Hepatic stellate cell (primary cell): Measurements from ENCODE around the gene PRKN.

Source experiments
- DNase-seq: peaks from one replicate; pipeline ENCODE4 v3.0.0; 2011; ENCODE audit warnings: low spot score

The PRKN gene

DNA sequence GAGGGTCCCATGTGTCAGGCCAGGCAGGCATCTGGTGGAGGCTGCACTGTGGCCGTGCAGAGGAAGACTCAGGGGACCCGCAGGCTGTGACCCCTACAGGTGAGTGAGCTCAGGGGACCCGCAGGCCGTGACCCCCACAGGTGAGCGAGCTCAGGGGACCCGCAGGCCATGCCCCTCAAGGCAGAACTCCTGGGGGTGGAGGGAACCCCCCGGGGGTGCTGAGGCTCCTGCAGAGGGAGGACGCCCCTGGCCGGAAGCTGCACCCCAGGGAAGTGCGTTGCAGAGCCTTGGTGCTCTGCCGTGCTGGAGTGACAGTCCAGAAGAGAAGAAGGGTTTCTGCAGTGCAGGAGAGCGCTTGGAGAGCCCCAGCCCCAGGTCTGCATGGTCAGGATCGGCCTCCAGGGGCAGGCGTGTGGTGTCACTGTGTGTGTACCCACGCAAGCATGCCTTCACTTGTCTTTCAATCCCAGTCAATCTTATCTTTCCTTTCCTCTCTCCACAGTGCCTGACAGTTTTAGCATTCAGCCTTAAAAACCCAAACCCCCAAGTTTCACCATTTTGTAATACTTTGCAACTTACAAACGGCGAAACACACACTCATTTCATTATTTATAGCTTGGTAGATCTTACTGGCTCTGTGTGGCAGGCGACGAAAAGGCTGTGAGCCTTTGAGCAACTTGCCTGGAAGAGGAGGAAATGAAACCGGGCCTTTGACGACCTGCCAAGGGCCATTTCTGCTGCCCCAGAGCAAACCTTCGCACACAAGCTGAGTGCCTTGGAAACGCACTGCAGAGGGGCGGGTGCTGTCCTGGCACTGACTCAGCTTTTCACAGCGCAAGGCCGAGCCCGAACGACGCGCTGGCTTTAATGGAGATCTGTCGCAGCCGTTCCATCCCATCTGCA, 1352.3 kb downstream of the PRKN start:
- DNase-seq: peak; percentile 64

GRCh38 chr6:161373905-161374451, 1353.6 kb downstream of the PRKN start:
- peak; percentile 69 for DNase-seq

- DNase-seq: no peak
Measured at GRCh38 chr6:161372422-161372793, 1355.2 kb downstream of the PRKN start.

DNA sequence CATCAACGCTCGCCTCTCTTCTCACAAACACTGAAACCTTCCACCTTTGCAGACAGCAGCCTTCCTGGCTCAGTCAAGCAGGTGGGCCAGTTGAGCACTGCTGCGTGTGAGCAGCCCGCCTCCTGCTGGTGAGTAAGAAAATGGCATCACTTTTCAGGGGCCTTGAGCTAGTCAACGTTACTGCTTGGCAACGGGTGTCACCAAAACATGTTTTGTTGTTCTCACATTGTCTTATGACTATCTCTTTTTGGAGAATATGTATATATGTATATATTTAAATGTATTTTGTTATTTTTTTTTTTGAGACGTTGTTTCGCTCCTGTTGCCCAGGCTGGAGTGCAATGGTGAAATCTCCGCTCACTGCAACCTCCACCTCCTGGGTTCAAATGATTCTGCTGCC, 1356.7 kb downstream of the PRKN start:
- DNase-seq: peak; percentile 62

GRCh38 chr6:161369339-161369738, 1358.2 kb downstream of the PRKN start:
- no peak for DNase-seq

DNA sequence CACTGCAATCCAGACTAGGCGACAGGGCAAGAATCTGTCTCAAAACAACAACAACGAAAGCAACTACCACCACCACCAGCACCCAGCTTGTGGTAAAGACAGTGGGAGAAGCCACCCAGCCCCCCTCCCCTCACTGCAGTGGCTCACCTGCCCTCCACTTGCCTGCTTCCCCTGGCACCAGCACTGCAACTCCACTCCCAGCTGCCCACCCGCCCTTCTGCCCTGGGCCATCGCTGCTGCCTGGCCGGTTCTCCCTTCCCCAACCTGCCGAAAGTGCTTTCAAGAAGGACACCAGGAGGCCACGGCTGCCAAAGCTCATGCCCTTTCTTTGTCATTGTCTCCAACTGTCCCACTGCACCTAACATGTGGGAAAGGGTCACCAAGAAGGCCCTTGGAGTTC, 1359.1 kb downstream of the PRKN start:
- DNase-seq: no peak

DNA sequence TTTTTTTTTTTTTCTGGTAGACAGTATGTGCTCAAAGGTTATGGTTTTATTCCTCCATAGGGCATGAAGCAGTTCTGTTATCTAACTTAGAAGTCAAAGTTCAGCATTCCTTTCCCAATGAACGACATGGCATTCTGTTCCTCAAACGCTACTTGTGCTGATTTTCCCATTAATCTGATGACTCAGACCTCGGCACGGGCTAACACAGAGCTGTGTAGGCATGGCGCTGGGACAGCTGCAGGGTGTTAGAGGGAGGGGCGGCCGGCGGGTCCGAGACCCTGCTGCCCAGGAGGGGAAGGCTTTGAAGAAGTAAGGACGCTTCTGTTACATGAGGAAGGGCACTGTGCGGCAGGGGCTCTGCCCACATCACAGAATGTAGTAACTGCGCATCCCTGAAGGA, 1360.1 kb downstream of the PRKN start:
- DNase-seq: no peak

- DNase-seq: no peak
Measured at GRCh38 chr6:161366301-161366923, 1361.2 kb downstream of the PRKN start.

DNA sequence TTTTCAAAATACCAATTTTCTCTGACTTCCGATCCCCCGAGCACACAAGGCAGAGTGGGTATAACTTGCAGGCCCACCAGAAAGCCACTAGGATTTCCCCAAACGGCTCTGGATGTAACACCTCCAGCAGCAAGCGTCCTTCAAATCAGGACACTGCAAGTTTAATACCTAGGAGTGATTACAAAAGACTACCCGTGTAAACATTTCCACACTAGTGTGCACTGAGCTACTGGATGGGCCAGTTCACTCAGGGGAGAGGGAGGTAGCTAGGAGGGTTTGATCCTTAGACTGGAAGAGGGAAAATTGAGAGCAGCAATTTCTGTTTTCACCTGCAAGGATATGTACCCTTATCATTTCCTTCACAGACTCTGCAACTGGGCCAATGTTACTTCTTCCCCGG, 1361.9 kb downstream of the PRKN start:
- no peak for DNase-seq

GRCh38 chr6:161363286-161363685, 1364.3 kb downstream of the PRKN start:
- no peak for DNase-seq

DNA sequence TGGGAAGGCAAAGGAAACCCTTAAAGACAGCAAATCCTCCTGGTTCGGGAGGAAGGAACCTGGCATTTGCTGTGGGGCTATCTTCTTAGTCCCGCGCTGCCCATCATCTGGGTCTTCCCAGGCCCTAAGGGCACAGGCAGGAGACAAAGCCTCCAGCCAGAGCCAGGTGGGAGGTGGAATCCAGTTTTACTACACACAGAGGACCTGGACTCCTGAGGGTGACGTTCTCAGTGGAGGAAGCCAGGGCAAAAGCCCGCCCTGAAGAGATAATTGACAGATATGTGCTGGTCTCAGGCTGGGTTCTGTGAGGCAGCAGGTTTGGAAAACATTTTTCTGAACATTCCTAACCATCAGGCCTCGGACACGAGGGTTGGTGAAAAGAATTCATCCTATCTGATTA, 1365.3 kb downstream of the PRKN start:
- DNase-seq: no peak

DNA sequence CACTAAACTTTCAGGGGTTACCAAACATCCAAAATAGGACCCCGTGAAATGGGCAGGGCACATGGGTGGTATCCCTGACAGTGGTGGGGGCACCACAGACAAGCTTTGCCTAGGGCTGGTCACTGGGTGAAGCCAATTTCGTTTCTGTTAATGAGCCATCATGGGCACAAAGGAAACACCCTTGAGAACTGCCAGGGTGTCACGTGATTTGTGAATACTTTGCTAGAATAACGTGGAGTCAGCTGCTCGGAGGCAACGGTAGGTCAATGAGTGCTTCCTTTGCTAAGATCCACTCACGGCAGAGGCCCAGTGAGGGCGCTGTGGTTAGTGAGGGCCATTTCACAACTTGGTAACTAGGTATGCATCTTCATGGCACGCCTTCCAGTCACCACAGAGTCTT, 1366.0 kb downstream of the PRKN start:
- DNase-seq: no peak

- DNase-seq: no peak
Measured at GRCh38 chr6:161360520-161360919, 1367.0 kb downstream of the PRKN start.

- DNase-seq: no peak
Measured at GRCh38 chr6:161359618-161359945, 1368.0 kb downstream of the PRKN start.

GRCh38 chr6:161356167-161356854, 1371.3 kb downstream of the PRKN start:
- DNase-seq: no peak

- no peak for DNase-seq
Measured at GRCh38 chr6:161355696-161356095, 1371.9 kb downstream of the PRKN start.

DNA sequence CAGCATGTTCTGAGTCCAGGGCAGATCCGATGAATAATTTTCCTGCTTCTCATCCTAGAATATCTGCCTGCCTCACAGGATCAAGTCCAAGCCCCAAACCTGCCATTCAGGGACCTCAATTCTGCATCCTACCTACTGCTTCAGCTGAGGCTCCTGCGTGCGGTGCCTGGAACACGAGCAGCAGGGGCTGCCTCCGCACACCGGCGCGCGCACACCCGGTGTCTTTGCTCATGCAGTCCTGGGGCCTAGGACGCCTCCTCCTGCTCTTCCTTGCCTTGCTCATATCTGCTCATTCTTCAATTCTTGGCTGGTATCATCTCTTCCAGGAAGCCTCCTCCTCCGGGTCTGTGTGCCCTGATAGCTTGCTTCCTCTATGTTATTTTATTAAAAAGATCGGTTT, 1372.6 kb downstream of the PRKN start:
- no peak for DNase-seq

DNA sequence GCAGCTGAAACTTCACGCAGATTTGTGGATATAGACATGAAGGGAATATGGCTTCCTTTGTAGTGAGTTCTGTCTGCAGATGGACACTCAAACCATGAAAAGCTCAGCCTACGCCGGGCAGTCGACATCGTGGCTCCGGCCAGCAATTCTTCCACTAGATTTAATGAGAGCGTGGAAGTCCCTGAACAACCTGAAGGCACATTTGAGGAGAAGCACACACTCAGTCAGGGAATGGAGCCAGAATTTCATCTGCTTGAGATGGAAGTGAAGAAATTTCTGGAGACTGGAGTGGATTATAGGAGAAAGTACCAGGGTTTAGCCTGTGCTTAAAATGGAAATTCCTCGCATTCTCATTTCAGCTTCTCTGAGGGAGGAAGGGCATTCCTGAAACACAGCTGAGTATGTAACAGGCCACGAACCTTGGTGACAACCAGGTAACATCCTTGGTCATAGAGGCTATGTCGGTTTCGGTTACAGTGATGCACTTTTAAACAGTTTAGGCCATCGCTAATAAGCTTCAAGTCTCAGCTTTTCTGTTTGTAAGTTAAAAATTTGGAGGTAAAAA, 1373.2 kb downstream of the PRKN start:
- DNase-seq: no peak

DNA sequence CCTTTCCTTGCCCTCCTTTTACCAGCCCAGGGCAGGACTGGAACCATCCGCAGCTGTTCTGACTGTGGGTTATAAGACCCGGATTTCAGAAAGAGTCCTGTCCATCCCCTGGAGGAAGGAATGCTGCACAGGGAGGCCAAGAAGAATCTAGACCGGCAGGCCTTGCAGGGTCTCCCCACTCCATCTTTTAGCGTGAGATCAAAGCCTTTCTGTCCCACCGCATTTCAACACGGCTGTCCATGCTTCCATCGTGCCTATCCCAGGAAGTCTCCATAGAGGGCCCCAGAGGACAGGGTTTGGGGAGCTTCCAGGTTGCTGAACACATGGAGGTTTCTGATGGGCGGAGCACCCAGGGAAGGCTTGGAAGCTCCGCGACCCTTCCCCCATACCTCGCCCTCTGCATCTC, 1374.4 kb downstream of the PRKN start:
- no peak for DNase-seq

DNA sequence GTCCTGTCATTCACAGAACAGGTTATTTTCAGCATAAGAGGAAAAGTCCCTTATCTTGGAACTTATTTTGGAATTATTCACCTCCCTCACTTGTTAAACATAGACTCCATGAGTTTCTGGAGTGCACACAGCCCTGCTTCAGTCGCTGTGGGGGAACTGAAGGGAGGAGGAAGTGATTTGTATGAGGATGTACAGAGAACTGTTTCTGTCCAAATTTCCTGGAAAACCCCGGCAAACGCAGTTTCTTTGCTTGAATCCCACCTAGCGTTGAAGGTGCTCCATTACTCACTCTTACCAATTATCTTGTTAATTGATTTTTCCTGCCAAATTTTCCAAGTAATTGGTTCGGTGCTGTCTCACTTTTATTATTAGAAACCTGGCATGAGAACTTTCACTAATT, 1375.7 kb downstream of the PRKN start:
- DNase-seq: no peak

GRCh38 chr6:161349886-161350285, 1377.7 kb downstream of the PRKN start:
- DNase-seq: no peak

DNA sequence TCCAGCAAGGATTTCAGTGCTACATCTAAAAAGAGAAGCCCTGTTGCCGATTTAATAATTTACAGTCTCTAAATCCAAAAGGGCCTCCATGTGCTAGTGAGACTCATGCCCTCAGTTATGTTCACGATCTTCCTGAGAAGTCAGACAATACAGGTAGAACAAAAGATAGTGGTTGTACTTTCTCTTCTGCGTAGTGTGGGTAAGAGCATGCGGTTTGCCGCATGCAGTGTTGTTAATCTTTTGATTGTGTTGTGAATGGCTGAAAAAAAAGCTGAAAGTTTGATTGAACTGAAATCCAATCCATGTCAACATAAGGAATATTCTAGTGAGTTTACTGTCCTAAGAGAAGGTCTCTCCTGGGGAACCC, 1379.0 kb downstream of the PRKN start:
- DNase-seq: no peak
